HG03039 (cell line): ENCODE measurements around the gene CASK.
"Not testable (repeated sequence)": the region's sequence is repeated elsewhere in the genome, so short reads cannot be mapped to it uniquely, and the experiment has no call there.

Source experiments
- ATAC-seq: cut with Tn5 transposase; IDR thresholded peaks from one replicate; pipeline ENCODE4 v1.9.1; 2021; ENCODE audit warnings: mild to moderate bottlenecking, moderate library complexity; ENCODE audit not compliant: unreplicated experiment

The CASK gene

GRCh38 chrX:41526925-41527324 lies 396.4 kb downstream of the CASK start:
- ATAC-seq = no peak

- no peak for ATAC-seq
These were observed 397.1 kb downstream of the CASK start for GRCh38 chrX:41526271-41526670.

- no peak for ATAC-seq
These were observed 400.7 kb downstream of the CASK start for GRCh38 chrX:41522671-41523070.

- ATAC-seq = no peak
These were observed 401.3 kb downstream of the CASK start for GRCh38 chrX:41522081-41522480.

GRCh38 chrX:41519468-41519867 lies 403.9 kb downstream of the CASK start:
- ATAC-seq = no peak

GRCh38 chrX:41518841-41519220 lies 404.5 kb downstream of the CASK start:
- ATAC-seq = no peak

GRCh38 chrX:41518127-41518840 lies 405.1 kb downstream of the CASK start:
- ATAC-seq = no peak

GRCh38 chrX:41516999-41517765 lies 406.2 kb downstream of the CASK start:
- ATAC-seq = no peak

- ATAC-seq = no peak
These were observed 406.9 kb downstream of the CASK start for GRCh38 chrX:41516456-41516855.

- no peak for ATAC-seq
These were observed 408.0 kb downstream of the CASK start for GRCh38 chrX:41515376-41515775.

GRCh38 chrX:41514179-41514578 lies 409.2 kb downstream of the CASK start:
- ATAC-seq = no peak

GRCh38 chrX:41512853-41513252 lies 410.5 kb downstream of the CASK start:
- not testable (repeated sequence) for ATAC-seq

- no peak for ATAC-seq
These were observed 411.0 kb downstream of the CASK start for GRCh38 chrX:41512394-41512793.

GRCh38 chrX:41507919-41508318 lies 415.4 kb downstream of the CASK start:
- no peak for ATAC-seq

- ATAC-seq = no peak
These were observed 421.4 kb downstream of the CASK start for GRCh38 chrX:41502004-41502403.

GRCh38 chrX:41499984-41500383 lies 423.4 kb downstream of the CASK start:
- ATAC-seq = no peak

- ATAC-seq = no peak
These were observed 424.2 kb downstream of the CASK start for GRCh38 chrX:41499195-41499594.

GRCh38 chrX:41491267-41492004 lies 431.9 kb downstream of the CASK start:
- no peak for ATAC-seq

GRCh38 chrX:41490446-41490845 lies 432.9 kb downstream of the CASK start:
- ATAC-seq = no peak

GRCh38 chrX:41482154-41482850 lies 441.1 kb downstream of the CASK start:
- ATAC-seq = no peak
